ENCODE measurements around the gene ARHGAP29. TPM values are rescaled to one million over a fixed set of nuclear protein-coding genes. Genes with fewer than 3 reads are reported as not detected.

The ARHGAP29 gene
- total RNA-seq, 2 experiments from 2014 or later, result not detected

DNA sequence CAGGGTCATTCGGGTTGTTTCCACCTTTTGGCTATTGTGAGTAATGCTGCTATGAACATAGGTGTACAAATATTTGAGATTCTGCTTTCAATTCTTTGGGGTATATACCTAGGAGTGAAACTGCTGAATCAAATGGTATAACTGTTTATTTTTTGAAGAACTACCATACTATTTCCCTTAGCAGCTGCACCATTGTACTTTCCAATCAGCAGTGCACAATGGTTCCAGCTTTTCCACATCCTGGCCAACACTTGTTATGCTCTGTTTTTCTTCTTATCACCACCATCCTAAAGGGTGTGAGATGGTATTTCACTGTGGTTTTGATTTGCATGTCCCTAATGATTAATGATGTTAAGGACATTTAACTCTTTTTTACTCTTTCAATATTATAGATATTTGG lies 112.8 kb downstream of the ARHGAP29 start:
- Mint-ChIP-seq H3K4me3 (no peak overlapping the region), H3K27me3 (ENCODE audit: low read depth) (peaks cover 18% of the 10 kb centered on the region), H3K4me1 (ENCODE audit: low read depth) (no peaks in the 10 kb centered on the region), H3K27ac (no peak overlapping the region), H3K9me3 (ENCODE audit: insufficient read depth) (no peaks in the 10 kb centered on the region), H3K36me3 (ENCODE audit: low read depth) (no peaks in the 10 kb centered on the region)
- CTCF ChIA-PET, result interaction anchor here (0.8 kb wide), 1 partner anchor 85 kb away, joined by 3 read pairs; no protein-coding TSS in a partner anchor
- ATAC-seq, result no peak
- DNase-seq, result no peak
- POLR2A ChIA-PET, result no interaction called here

DNA sequence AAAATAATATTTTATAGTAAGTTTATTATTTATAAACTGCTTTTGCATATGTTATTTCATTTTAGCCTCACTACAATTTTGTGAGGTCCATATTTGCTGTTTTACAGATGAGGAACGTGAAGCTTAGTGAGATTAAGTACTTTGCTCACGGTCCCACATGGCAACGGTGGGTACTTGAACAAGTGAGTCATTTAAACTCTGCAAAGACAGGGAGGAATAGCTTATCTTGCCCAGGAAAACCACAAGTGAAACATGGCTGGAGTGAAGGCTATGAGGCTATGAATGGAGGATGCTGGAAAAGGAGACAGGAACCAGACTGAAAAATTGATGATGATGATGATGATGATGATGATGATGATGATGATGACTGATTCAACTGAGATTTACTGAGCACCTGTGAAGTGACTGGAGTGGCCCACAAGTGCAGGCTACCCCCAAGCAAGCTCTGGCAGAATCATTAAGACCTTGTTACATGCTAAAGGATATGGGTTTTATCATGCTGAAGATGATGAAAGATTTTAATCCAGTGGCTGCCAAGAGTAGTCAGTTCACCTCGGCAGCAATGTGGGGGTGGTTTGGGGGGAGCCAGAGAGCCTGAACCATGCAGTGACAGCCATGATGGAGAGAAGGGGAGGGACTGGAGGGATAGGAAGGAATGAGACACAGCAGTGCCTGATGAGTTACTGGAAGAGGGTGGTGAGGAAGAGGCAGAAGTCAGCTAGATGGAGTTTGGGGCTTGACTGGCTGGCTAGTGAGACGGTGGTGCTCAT lies 115.0 kb downstream of the ARHGAP29 start:
- ChIA-PET CTCF (no interaction called here), POLR2A (no interaction called here)
- H3K4me1 Mint-ChIP-seq (ENCODE audit: low read depth), result no peaks in the 10 kb centered on the region
- H3K27ac Mint-ChIP-seq, result no peak overlapping the region
- no peak for DNase-seq
- ATAC-seq, result no peak
- H3K36me3 Mint-ChIP-seq (ENCODE audit: low read depth), result no peaks in the 10 kb centered on the region
- H3K4me3 Mint-ChIP-seq, result no peak overlapping the region
- H3K27me3 Mint-ChIP-seq (ENCODE audit: low read depth), result peaks cover 17% of the 10 kb centered on the region
- H3K9me3 Mint-ChIP-seq (ENCODE audit: insufficient read depth), result no peaks in the 10 kb centered on the region

Other genes starting within 250 kb of the ARHGAP29 start
- not detected for gene ABCA4, start 116.4 kb downstream of the ARHGAP29 start, total RNA-seq
- 10 to 100 TPM; 25.0 to 25.2 TPM for gene ABCD3, start 180.8 kb upstream of the ARHGAP29 start, total RNA-seq